Measurements from ENCODE around the gene ERICH3. TPM values are rescaled to one million over a fixed set of nuclear protein-coding genes. Genes with fewer than 3 reads are reported as not detected.
A peak's percentile ranks its signal among the peaks of the same experiment; 100 is the strongest.

Gene ERICH3
- total RNA-seq, 1 experiment from 2014 or later, result not detected

- DNase-seq, result no peak
- no peaks in the 10 kb centered on the region for H3F3A ChIP-seq (ENCODE audit: insufficient read depth, low read depth)
- H3K9me3 ChIP-seq (ENCODE audit: insufficient read depth, low read depth), result no peaks in the 10 kb centered on the region; the same call in 1 of the 2 replicates
- POLR2A ChIA-PET (ENCODE audit: unreplicated experiment), result no interaction called here
- H3K4me3 ChIP-seq, result no peak overlapping the region
- H3K27ac ChIP-seq, result no peak overlapping the region
- no peaks in the 10 kb centered on the region; the same call in 1 of the 2 replicates for H3K9me2 ChIP-seq (ENCODE audit: insufficient read depth)
- no TSS peak for BruUV-seq (replicated peaks)
- no peak overlapping the region for H3K4me2 ChIP-seq
- no peaks in the 10 kb centered on the region for H3K27me3 ChIP-seq (ENCODE audit: insufficient read depth, low read depth)
- no peaks in the 10 kb centered on the region for H3K4me1 ChIP-seq (replicated peaks; ENCODE audit: insufficient read depth)
- CTCF ChIA-PET, result no interaction called here
- no peaks in the 10 kb centered on the region for H3K36me3 ChIP-seq (ENCODE audit: low read depth)
- no peaks in the 10 kb centered on the region for H3K79me2 ChIP-seq (ENCODE audit: low read depth)
- no peak for TF ChIP-seq EZH2 (IDR thresholded peaks at IDR 0.05; ENCODE audit: low read depth)
- TF ChIP-seq, protein P1, sequence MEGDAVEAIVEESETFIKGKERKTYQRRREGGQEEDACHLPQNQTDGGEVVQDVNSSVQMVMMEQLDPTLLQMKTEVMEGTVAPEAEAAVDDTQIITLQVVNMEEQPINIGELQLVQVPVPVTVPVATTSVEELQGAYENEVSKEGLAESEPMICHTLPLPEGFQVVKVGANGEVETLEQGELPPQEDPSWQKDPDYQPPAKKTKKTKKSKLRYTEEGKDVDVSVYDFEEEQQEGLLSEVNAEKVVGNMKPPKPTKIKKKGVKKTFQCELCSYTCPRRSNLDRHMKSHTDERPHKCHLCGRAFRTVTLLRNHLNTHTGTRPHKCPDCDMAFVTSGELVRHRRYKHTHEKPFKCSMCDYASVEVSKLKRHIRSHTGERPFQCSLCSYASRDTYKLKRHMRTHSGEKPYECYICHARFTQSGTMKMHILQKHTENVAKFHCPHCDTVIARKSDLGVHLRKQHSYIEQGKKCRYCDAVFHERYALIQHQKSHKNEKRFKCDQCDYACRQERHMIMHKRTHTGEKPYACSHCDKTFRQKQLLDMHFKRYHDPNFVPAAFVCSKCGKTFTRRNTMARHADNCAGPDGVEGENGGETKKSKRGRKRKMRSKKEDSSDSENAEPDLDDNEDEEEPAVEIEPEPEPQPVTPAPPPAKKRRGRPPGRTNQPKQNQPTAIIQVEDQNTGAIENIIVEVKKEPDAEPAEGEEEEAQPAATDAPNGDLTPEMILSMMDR (conservative IDR thresholded peaks at IDR 0.05), result no peak
- intact Hi-C loops (cut with micrococcal nuclease; ENCODE audit: unreplicated experiment), result no loop called here
- no peaks in the 10 kb centered on the region for H4K20me1 ChIP-seq (ENCODE audit: insufficient read depth)
- no peak overlapping the region for H2AFZ ChIP-seq
These were observed 94.2 kb downstream of the ERICH3 start for GRCh38 chr1:74579425-74579824.

- Histone ChIP-seq H3K36me3 (ENCODE audit: low read depth) (no peaks in the 10 kb centered on the region), H3K4me1 (replicated peaks; ENCODE audit: insufficient read depth) (no peaks in the 10 kb centered on the region), H3K27ac (no peak overlapping the region), H3K4me3 (no peak overlapping the region), H3F3A (ENCODE audit: insufficient read depth, low read depth) (no peaks in the 10 kb centered on the region), H3K79me2 (ENCODE audit: low read depth) (no peaks in the 10 kb centered on the region), H4K20me1 (ENCODE audit: insufficient read depth) (no peaks in the 10 kb centered on the region), H3K9me3 (ENCODE audit: insufficient read depth, low read depth) (no peaks in the 10 kb centered on the region; the same call in 1 of the 2 replicates), H3K4me2 (no peak overlapping the region), H3K9me2 (ENCODE audit: insufficient read depth) (no peaks in the 10 kb centered on the region; the same call in 1 of the 2 replicates), H2AFZ (no peak overlapping the region), H3K27me3 (ENCODE audit: insufficient read depth, low read depth) (no peaks in the 10 kb centered on the region)
- no peak for DNase-seq
- CTCF ChIA-PET, result no interaction called here
- POLR2A ChIA-PET (ENCODE audit: unreplicated experiment), result no interaction called here
- TF ChIP-seq EZH2 (IDR thresholded peaks at IDR 0.05; ENCODE audit: low read depth), result no peak
- TF ChIP-seq, protein P1 (conservative IDR thresholded peaks at IDR 0.05), result no peak
- no TSS peak for BruUV-seq (replicated peaks)
- intact Hi-C loops (cut with micrococcal nuclease; ENCODE audit: unreplicated experiment), result no loop called here
These were observed 95.5 kb downstream of the ERICH3 start for GRCh38 chr1:74578101-74578500.

- intact Hi-C loops (cut with micrococcal nuclease; ENCODE audit: unreplicated experiment), result no loop called here
- no peaks in the 10 kb centered on the region for H3K4me1 ChIP-seq (replicated peaks; ENCODE audit: insufficient read depth)
- no peaks in the 10 kb centered on the region for H3K9me2 ChIP-seq (ENCODE audit: insufficient read depth)
- no peaks in the 10 kb centered on the region for H3K36me3 ChIP-seq (ENCODE audit: low read depth)
- 0 out of 2 replicates have a peak overlapping the region, but pooled peaks have one; percentile 27 for H2AFZ ChIP-seq
- no peak overlapping the region for H3K27ac ChIP-seq
- BruUV-seq (replicated peaks), result no TSS peak
- no peak for DNase-seq
- H3K4me2 ChIP-seq, result no peak overlapping the region
- TF ChIP-seq, protein P1 (conservative IDR thresholded peaks at IDR 0.05), result no peak
- TF ChIP-seq EZH2 (IDR thresholded peaks at IDR 0.05; ENCODE audit: low read depth), result no peak
- CTCF ChIA-PET, result no interaction called here
- H3F3A ChIP-seq (ENCODE audit: insufficient read depth, low read depth), result no peaks in the 10 kb centered on the region
- no peaks in the 10 kb centered on the region for H4K20me1 ChIP-seq (ENCODE audit: insufficient read depth)
- no peak overlapping the region for H3K4me3 ChIP-seq
- H3K9me3 ChIP-seq (ENCODE audit: insufficient read depth, low read depth), result no peaks in the 10 kb centered on the region
- H3K27me3 ChIP-seq (ENCODE audit: insufficient read depth, low read depth), result 0 out of 2 replicates have a peak, but pooled peaks cover 3% of the 10 kb centered on the region
- POLR2A ChIA-PET (ENCODE audit: unreplicated experiment), result no interaction called here
- H3K79me2 ChIP-seq (ENCODE audit: low read depth), result no peaks in the 10 kb centered on the region
These were observed 101.7 kb downstream of the ERICH3 start for GRCh38 chr1:74571891-74572290.
